Measurements from ENCODE around the gene CAMTA2.
A peak's percentile ranks its signal among the peaks of the same experiment; 100 is the strongest.

Gene CAMTA2

DNA sequence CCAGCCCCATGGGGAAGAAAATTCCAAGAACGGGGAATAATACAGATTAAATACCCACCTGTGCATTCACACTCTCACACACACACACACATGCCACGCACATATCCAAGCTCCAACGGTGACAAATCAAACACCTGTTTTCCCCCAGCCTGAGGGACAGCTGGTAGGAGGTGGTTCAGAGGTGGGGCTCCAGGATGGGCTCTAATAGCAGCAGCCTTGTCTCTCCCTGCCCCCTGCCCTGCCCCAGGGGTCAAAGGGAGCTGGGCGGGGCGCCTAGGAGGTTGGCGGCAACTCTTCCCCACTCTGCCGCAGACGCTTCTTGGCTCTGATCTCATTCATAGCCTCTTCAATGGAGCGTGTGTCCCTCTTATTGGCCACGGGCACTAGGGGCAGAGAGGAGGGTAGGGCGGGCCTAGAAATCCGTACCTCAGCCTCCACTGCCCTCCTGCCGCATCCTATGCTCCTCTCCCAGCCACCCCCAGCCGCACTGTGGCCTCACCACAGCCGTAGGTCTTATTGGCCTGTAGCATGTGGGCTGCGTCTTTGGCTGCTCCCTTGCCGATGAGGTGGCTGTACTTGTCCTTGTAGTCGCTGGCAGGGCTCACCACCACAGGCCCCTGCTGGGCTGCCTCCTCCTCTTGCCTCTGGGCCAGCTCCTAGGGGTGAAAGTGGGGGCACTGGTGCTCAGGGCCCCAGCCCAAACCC lies 28.1 kb downstream of the CAMTA2 start:
- no peak for DNase-seq (ENCODE audit: low read depth)
- no peak overlapping the region for H3K4me3 ChIP-seq (ENCODE audit: low read depth, low read length)
- TF ChIP-seq CTCF (conservative IDR thresholded peaks at IDR 0.05; ENCODE audit: low read depth, low read length): no peak

GRCh38 chr17:4958102-4958501 lies 29.4 kb downstream of the CAMTA2 start:
- no peak for TF ChIP-seq CTCF (conservative IDR thresholded peaks at IDR 0.05; ENCODE audit: low read depth, low read length)
- DNase-seq (ENCODE audit: low read depth): no peak
- H3K4me3 ChIP-seq (ENCODE audit: low read depth, low read length): no peak overlapping the region

DNA sequence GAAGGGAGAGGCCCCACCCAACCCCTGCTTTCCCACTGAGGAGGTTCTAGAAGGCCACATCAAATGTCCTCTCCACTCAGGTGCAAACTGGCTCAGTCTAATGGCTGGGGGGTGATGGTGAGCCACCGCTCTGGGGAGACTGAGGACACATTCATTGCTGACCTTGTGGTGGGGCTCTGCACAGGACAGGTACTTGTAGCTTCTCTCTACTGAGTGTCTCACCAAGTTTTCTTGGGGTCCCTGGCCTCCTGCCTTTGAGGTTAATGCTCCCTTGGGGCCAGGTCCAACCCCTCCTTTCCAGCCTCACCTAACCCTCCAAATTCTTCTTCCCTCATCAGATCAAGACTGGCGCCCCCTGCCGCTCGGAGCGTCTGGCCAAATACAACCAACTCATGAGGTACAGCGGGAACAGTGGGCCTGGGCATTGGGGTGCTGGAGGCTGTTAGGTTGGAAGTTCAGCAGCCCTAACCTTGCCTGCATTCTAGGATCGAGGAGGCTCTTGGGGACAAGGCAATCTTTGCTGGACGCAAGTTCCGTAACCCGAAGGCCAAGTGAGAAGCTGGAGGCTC lies 30.9 kb downstream of the CAMTA2 start:
- no peak for DNase-seq (ENCODE audit: low read depth)
- no peak overlapping the region for H3K4me3 ChIP-seq (ENCODE audit: low read depth, low read length)
- peak; percentile 45 for TF ChIP-seq CTCF (conservative IDR thresholded peaks at IDR 0.05; ENCODE audit: low read depth, low read length)

DNA sequence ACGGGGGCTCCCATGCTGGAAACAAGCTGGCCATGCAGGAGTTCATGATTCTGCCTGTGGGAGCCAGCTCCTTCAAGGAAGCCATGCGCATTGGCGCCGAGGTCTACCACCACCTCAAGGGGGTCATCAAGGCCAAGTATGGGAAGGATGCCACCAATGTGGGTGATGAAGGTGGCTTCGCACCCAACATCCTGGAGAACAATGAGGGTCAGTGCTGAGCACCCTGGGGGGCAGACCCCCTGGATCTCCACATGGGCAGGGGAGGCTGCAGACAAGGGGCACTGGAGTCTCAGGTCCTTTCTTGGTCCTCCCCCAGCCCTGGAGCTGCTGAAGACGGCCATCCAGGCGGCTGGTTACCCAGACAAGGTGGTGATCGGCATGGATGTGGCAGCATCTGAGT lies 32.4 kb downstream of the CAMTA2 start:
- no peak for DNase-seq (ENCODE audit: low read depth)
- H3K4me3 ChIP-seq (ENCODE audit: low read depth, low read length): no peak overlapping the region
- no peak for TF ChIP-seq CTCF (conservative IDR thresholded peaks at IDR 0.05; ENCODE audit: low read depth, low read length)

DNA sequence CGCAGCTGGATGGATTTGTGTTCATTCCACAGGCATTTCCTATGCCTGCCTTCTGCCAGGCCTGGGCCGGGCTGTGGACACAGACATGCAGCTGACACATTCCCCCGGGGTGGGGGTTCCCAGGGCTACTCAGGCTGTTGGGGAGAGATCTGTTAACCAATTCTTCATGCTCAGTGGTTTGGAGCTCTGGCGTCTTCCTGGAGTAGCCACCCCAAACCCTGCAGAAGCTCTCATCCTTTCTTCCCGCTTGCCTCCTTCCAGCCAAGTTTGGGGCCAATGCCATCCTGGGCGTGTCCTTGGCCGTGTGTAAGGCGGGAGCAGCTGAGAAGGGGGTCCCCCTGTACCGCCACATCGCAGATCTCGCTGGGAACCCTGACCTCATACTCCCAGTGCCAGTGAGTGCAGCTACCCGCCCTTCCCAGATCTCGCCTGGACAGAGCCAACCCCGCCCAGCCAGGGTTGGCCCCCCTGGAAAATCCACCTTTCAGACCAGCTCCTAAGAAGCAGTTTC lies 34.0 kb downstream of the CAMTA2 start:
- peak; percentile 62 for DNase-seq (ENCODE audit: low read depth)
- no peak overlapping the region for H3K4me3 ChIP-seq (ENCODE audit: low read depth, low read length)
- TF ChIP-seq CTCF (conservative IDR thresholded peaks at IDR 0.05; ENCODE audit: low read depth, low read length): no peak

DNA sequence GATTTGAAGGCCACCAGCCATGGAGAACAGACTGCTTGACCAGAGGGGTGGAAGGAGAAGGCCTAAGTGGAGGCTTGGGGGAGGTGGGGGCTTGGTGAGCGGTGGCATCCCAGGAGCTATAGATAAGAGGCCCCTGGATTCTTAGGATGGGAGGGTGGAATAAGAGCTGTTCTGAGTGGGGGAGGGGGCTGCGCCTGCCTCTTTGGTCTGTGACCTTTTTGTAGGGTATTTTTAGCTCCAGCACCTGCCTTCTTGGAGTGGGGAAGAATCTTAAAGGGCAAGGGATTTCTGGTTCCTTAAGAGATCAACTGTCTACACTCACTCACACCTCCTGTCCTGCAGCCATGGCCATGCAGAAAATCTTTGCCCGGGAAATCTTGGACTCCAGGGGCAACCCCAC lies 36.0 kb downstream of the CAMTA2 start:
- TF ChIP-seq CTCF (conservative IDR thresholded peaks at IDR 0.05; ENCODE audit: low read depth, low read length): no peak
- no peak for DNase-seq (ENCODE audit: low read depth)
- no peak overlapping the region for H3K4me3 ChIP-seq (ENCODE audit: low read depth, low read length)

GRCh38 chr17:4950746-4951204 lies 36.7 kb downstream of the CAMTA2 start, which contains the start of gene ENO3:
Gene ENO3 (plus strand): TSS chr17:4951119. CDS start chr17:4951830, 711 bp downstream.
- TF ChIP-seq CTCF (conservative IDR thresholded peaks at IDR 0.05; ENCODE audit: low read depth, low read length): no peak
- no peak for DNase-seq (ENCODE audit: low read depth)
- H3K4me3 ChIP-seq (ENCODE audit: low read depth, low read length): peak within 1 kb of the TSS; percentile 45

Data from choroid plexus epithelial cell (primary cell).